Lung (tissue), 12 donors: ENCODE results near the gene BACE2. TPM values are rescaled to one million over a fixed set of nuclear protein-coding genes. Genes with fewer than 3 reads are reported as not detected.

Experiments used
- ATAC-seq: fragments of 200-7000 bp; cut with Tn5 transposase; one replicate; pipeline ENCODE4 v1.9.1; 2020; ENCODE audit warnings: moderate number of reproducible peaks; ENCODE audit not compliant: insufficient read depth, low FRiP score
- DNase-seq, 3 donors: peaks; one replicate each; pipeline ENCODE4 v3.0.0-alpha.2; 2013 to 2017
- H3K27ac ChIP-seq, 2 donors: one replicate each; pipeline ENCODE4 v1.5.1; 2013; ENCODE audit warnings: mild to moderate bottlenecking in 2 of 2, moderate library complexity in 2 of 2, control low read depth in 1 of 2, inconsistent platforms in 1 of 2, low read depth in 1 of 2, low read length in 1 of 2
- H3K27me3 ChIP-seq, 3 donors: one replicate each; pipeline ENCODE4 v1.5.1; 2013; ENCODE audit warnings: low read length in 2 of 3; ENCODE audit not compliant: control insufficient read depth in 3 of 3, insufficient read depth in 3 of 3
- H3K36me3 ChIP-seq, 4 donors: one replicate each; pipeline ENCODE4 v1.5.1; 2013; ENCODE audit warnings: low read length in 4 of 4, mild to moderate bottlenecking in 1 of 4, moderate library complexity in 1 of 4; ENCODE audit not compliant: control insufficient read depth in 4 of 4, insufficient read depth in 4 of 4
- H3K4me1 ChIP-seq, 5 donors: one replicate each; pipeline ENCODE4 v1.5.1; 2013; ENCODE audit warnings: low read length in 5 of 5, mild to moderate bottlenecking in 2 of 5, moderate library complexity in 1 of 5; ENCODE audit not compliant: control insufficient read depth in 5 of 5, insufficient read depth in 5 of 5
- H3K4me3 ChIP-seq: one replicate; pipeline ENCODE4 v1.5.1; 2013; ENCODE audit warnings: mild to moderate bottlenecking, control low read depth, moderate library complexity
- H3K9ac ChIP-seq, 2 donors: one replicate each; pipeline ENCODE4 v1.5.1; 2013; ENCODE audit warnings: low read length in 2 of 2, control low read depth in 1 of 2; ENCODE audit not compliant: insufficient read depth in 1 of 2
- H3K9me3 ChIP-seq, 4 donors: one replicate each; pipeline ENCODE4 v1.5.1; 2013; ENCODE audit warnings: low read length in 3 of 4, mild to moderate bottlenecking in 1 of 4, moderate library complexity in 1 of 4; ENCODE audit not compliant: control insufficient read depth in 4 of 4, insufficient read depth in 3 of 4
- CTCF ChIP-seq: IDR thresholded peaks from 2 replicates; pipeline ENCODE4 v1.5.1; 2012; ENCODE audit warnings: mild to moderate bottlenecking; ENCODE audit errors: control extremely low read depth, extremely low read depth
- WGBS, 2 donors: extraction: QIAGEN DNeasy Blood & Tissue Kit; methylation state at CpG; one replicate each; pipeline ENCODE4 v1.1.7; 2013; 5-methylcytosine and 5-hydroxymethylcytosine counted together
- polyA plus RNA-seq, 2 donors: library from polyadenylated mRNA; stranded (reverse); fragments of 200-250 nt; gene quantifications; one replicate each; pipeline ENCODE4 v1.2.1, GENCODE V29; 2013
- total RNA-seq, 2 donors: library from RNA; depleted of rRNA in 1 of 2; stranded (reverse); fragments of >200 nt in 1 of 2; gene quantifications; one replicate each; pipeline ENCODE4 v1.2.1, GENCODE V29; 2014 to 2021
- donor health status: control.
- donor health status: control.
- donor health status: Bipolar disorder and iron deficiency.
- donor health status: healthy.
- donor health status: DM: yes; HTN: yes; CAD: no.

The BACE2 gene
- total and polyA plus RNA-seq, 4 donors = 9.3 to 49.9 (median 33.8) TPM

DNA sequence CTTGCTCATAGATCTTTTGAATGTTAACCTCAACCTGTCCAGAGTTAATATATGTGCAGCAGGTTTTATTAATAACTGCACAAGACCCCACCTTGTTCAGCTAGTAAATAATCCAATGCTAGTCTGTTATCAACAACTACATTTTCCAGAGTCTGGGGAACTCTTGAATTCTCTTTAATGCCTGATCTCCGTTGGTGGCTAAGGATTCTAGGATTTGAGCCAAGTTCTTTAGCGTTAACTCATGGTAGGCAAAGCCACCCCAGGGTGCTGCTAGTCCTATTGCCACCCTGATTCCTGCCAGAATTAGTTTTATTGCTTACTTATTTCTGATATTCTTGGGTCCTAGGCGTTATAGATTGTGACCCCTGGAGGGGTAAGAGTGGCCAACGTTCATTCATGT lies 12.8 kb downstream of the BACE2 start:
- H3K4me3 ChIP-seq = no peak overlapping the region
- ATAC-seq (no peak), DNase-seq (no peak)
- H3K9ac ChIP-seq = no peak overlapping the region
- no peaks in the 10 kb centered on the region for H3K27me3 ChIP-seq
- WGBS, 2 donors = 73 to 83% methylated on average over 4 of the region's 4 CpGs
- H3K36me3 ChIP-seq = no peaks in the 10 kb centered on the region
- H3K4me1 ChIP-seq = peaks cover 0 to 4% (median 0%) of the 10 kb centered on the region in 5 donors
- no peak for TF ChIP-seq CTCF
- H3K9me3 ChIP-seq = no peaks in the 10 kb centered on the region
- no peak overlapping the region for H3K27ac ChIP-seq

DNA sequence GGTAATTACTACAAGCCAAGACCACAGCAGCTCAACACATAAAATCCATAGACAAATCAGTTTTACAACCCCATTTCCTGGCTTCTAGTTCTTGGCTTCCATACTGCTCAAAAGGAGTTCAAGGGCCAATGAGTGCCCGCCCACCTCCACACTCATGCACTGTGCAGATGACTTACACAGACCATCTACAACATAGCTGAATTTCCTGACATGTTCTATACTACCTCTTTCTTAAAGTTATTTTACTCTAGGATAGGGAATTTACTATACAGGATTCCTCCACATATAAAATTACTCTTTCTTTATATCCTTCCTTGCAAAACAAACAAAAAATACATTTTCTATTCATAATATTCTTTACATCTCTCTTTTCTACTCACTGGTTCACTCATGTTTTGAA lies 14.6 kb downstream of the BACE2 start:
- no peak for TF ChIP-seq CTCF
- no peaks in the 10 kb centered on the region for H3K27me3 ChIP-seq
- peaks cover 0 to 4% (median 0%) of the 10 kb centered on the region in 5 donors for H3K4me1 ChIP-seq
- H3K27ac ChIP-seq = no peak overlapping the region
- H3K36me3 ChIP-seq = no peaks in the 10 kb centered on the region
- no peak for ATAC-seq
- no peak for DNase-seq
- H3K9ac ChIP-seq = no peak overlapping the region
- no peaks in the 10 kb centered on the region for H3K9me3 ChIP-seq
- no peak overlapping the region for H3K4me3 ChIP-seq
- WGBS, 2 donors = 93 to 100% methylated on average over 1 of the region's 1 CpG

DNA sequence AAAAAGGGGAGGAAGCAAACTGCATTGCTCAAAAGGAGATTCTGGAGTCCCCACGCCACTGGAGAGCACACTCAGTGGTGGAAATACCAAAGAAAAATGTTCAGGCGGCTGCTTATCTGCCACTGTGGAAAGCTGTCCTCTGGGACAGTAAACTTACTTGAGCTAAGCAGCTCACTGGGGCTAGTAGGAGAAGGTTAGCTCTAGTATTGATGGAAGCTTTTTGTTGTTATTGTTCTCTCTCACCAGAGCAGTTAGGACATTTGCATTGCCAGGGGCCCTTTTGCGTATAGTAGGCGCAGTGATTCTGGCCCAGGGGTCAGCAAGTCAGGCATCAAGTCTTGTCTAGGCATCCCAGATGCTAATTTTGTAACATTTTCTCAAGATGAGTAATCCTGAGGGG lies 15.6 kb downstream of the BACE2 start:
- no peaks in the 10 kb centered on the region for H3K27me3 ChIP-seq
- H3K4me1 ChIP-seq = peaks cover 0 to 4% (median 0%) of the 10 kb centered on the region in 5 donors
- H3K27ac ChIP-seq = no peak overlapping the region
- no peak for ATAC-seq
- H3K9me3 ChIP-seq = peaks cover 0 to under 1% (median 0%) of the 10 kb centered on the region in 4 donors
- DNase-seq = no peak
- H3K4me3 ChIP-seq = no peak overlapping the region
- H3K36me3 ChIP-seq = no peaks in the 10 kb centered on the region
- no peak for TF ChIP-seq CTCF
- 89 to 93% methylated on average over 4 of the region's 4 CpGs for WGBS, 2 donors
- H3K9ac ChIP-seq = no peak overlapping the region

- Histone ChIP-seq H3K4me3 (no peak overlapping the region), H3K4me1 (peaks cover 0 to 4% (median 0%) of the 10 kb centered on the region in 5 donors), H3K36me3 (no peaks in the 10 kb centered on the region), H3K9me3 (peaks cover 0 to 3% (median under 1%) of the 10 kb centered on the region in 4 donors), H3K27ac (no peak overlapping the region), H3K27me3 (no peaks in the 10 kb centered on the region), H3K9ac (no peak overlapping the region)
- DNase-seq (no peak), ATAC-seq (no peak)
- TF ChIP-seq CTCF = no peak
- 93 to 97% methylated on average over 6 of the region's 6 CpGs for WGBS, 2 donors
Measured at GRCh38 chr21:41185802-41186201, 17.8 kb downstream of the BACE2 start.
